OCI-LY7 (cell line): ENCODE data around the gene ERCC6. TPM values are rescaled to one million over a fixed set of nuclear protein-coding genes. Genes with fewer than 3 reads are reported as not detected.

Experiments
- BruUV-seq: library from RNA; stranded (reverse); fragments of 400-500 nt; replicated peaks from 2 replicates; lab custom pipeline; 2021; lab: Mats Ljungman, UMichigan
- CTCF ChIA-PET: fragments of 300-600 bp; sonication (Branson Sonifier 250); formaldehyde crosslinking; loops from one replicate; lab custom pipeline; 2022; ENCODE audit warnings: antibody characterized with exemption; ENCODE audit not compliant: unreplicated experiment; lab: Charles Lee
- POLR2A ChIA-PET: fragments of 300-600 bp; sonication (Branson Sonifier 250); formaldehyde crosslinking; loops from one replicate; lab custom pipeline; 2022; ENCODE audit warnings: antibody characterized with exemption; lab: Charles Lee
- DNase-seq: peaks from one replicate; pipeline ENCODE4 v3.0.0-alpha.2; 2015; ENCODE audit warnings: low spot score
- H2AFZ ChIP-seq: fragments of 200-600 bp; sonication (generic), shearing (Covaris generic); 2 replicates; pipeline ENCODE4 v1.6.1; 2014; ENCODE audit warnings: mild to moderate bottlenecking, antibody characterized with exemption, low read length, moderate library complexity
- H3K27ac ChIP-seq: fragments of 200-600 bp; sonication (generic); 2 replicates; pipeline ENCODE4 v1.5.1; 2014; ENCODE audit warnings: mixed run types, low read depth, mild to moderate bottlenecking, moderate library complexity, low read length, inconsistent platforms; ENCODE audit not compliant: poor library complexity, severe bottlenecking
- H3K36me3 ChIP-seq: fragments of 200-600 bp; sonication (generic); 2 replicates; pipeline ENCODE4 v1.6.1; 2014; ENCODE audit warnings: mild to moderate bottlenecking, antibody characterized with exemption, low read length, moderate library complexity, mixed read lengths; ENCODE audit not compliant: insufficient read depth
- H3K4me1 ChIP-seq: fragments of 200-600 bp; sonication (generic); 2 replicates; pipeline ENCODE4 v1.5.1; 2014; ENCODE audit warnings: mild to moderate bottlenecking, low read length; ENCODE audit not compliant: insufficient read depth, poor library complexity, severe bottlenecking
- H3K4me2 ChIP-seq: fragments of 200-600 bp; sonication (generic); 2 replicates; pipeline ENCODE4 v1.6.1; 2014; ENCODE audit warnings: mild to moderate bottlenecking, low read length
- H3K4me3 ChIP-seq: fragments of 200-600 bp; sonication (generic); 2 replicates; pipeline ENCODE4 v1.5.1; 2014; ENCODE audit warnings: mild to moderate bottlenecking, low read depth, low read length; ENCODE audit not compliant: poor library complexity, severe bottlenecking
- H3K79me2 ChIP-seq: fragments of 200-600 bp; sonication (generic); 2 replicates; pipeline ENCODE4 v1.6.1; 2016; ENCODE audit warnings: low read depth, mild to moderate bottlenecking, low read length, moderate library complexity, mixed read lengths; ENCODE audit not compliant: insufficient read depth
- H3K9me2 ChIP-seq: fragments of 200-600 bp; sonication (generic); 2 replicates; pipeline ENCODE4 v1.6.1; 2016; ENCODE audit warnings: mild to moderate bottlenecking, low read length, mixed read lengths; ENCODE audit not compliant: insufficient read depth
- H3K9me3 ChIP-seq: fragments of 200-600 bp; sonication (generic); 2 replicates; pipeline ENCODE4 v1.6.1; 2014; ENCODE audit warnings: mild to moderate bottlenecking, mixed run types, low read length, mixed read lengths
- H4K20me1 ChIP-seq: fragments of 200-600 bp; sonication (generic); 2 replicates; pipeline ENCODE4 v1.6.1; 2014; ENCODE audit warnings: mild to moderate bottlenecking, antibody characterized with exemption, low read length, moderate library complexity, mixed read lengths; ENCODE audit not compliant: insufficient read depth
- CTCF ChIP-seq: fragments of 200-600 bp; sonication (generic); conservative IDR thresholded peaks from 2 replicates; pipeline ENCODE4 v1.5.1; 2014; ENCODE audit warnings: mild to moderate bottlenecking, antibody characterized with exemption, low read length, moderate library complexity, mixed read lengths
- EZH2phosphoT487 ChIP-seq: fragments of 200-600 bp; sonication (generic); IDR thresholded peaks from 2 replicates; pipeline ENCODE4 v1.6.1; 2018; ENCODE audit warnings: low read depth, borderline replicate concordance, mild to moderate bottlenecking, mixed run types, antibody characterized with exemption, low read length, moderate library complexity, mixed read lengths
- intact Hi-C: fragments of 100-400 bp; cut with micrococcal nuclease; formaldehyde crosslinking; loops from one replicate; pipeline ENCODE4 v1.10.0; 2022; ENCODE audit not compliant: unreplicated experiment
- total RNA-seq, 2 experiments: library from RNA; depleted of rRNA in 1 of 2; stranded (reverse); fragments of >200 nt in 1 of 2; shearing (Covaris generic) in 1 of 2; gene quantifications; 2 replicates each; pipeline ENCODE4 v1.2.3, GENCODE V29; 2014 to 2022

ERCC6 gene
- total RNA-seq, 2 experiments from 2014 or later, result 7.8 to 25.7 TPM

- peaks cover 3% of the 10 kb centered on the region for H3K4me1 ChIP-seq
- no peaks in the 10 kb centered on the region for H3K9me2 ChIP-seq
- no TSS peak for BruUV-seq
- intact Hi-C loops, result no loop called here
- H2AFZ ChIP-seq, result no peak overlapping the region
- no peak for TF ChIP-seq EZH2phosphoT487
- no peak for TF ChIP-seq CTCF
- peaks cover 72% of the 10 kb centered on the region for H3K36me3 ChIP-seq
- no peak overlapping the region for H3K4me3 ChIP-seq
- ChIA-PET CTCF (no interaction called here), POLR2A (interaction anchor here (0.6 kb wide), 1 partner anchor 10 kb away, joined by 3 read pairs; the partner anchor contains the start of gene ERCC6)
- DNase-seq, result no peak
- no peak overlapping the region for H3K27ac ChIP-seq
- H3K9me3 ChIP-seq, result no peaks in the 10 kb centered on the region
- no peaks in the 10 kb centered on the region for H4K20me1 ChIP-seq
- H3K4me2 ChIP-seq, result no peak overlapping the region
- H3K79me2 ChIP-seq, result no peaks in the 10 kb centered on the region
Observed at GRCh38 chr10:49528977-49529506, 9.9 kb downstream of the ERCC6 start.

- BruUV-seq, result no TSS peak
- no peaks in the 10 kb centered on the region for H3K79me2 ChIP-seq
- no peak overlapping the region for H3K4me3 ChIP-seq
- H3K9me3 ChIP-seq, result no peaks in the 10 kb centered on the region
- ChIA-PET CTCF (no interaction called here), POLR2A (no interaction called here)
- no peak for DNase-seq
- no peaks in the 10 kb centered on the region for H3K4me1 ChIP-seq
- no peaks in the 10 kb centered on the region for H3K9me2 ChIP-seq
- no peaks in the 10 kb centered on the region for H4K20me1 ChIP-seq
- no peak overlapping the region for H3K27ac ChIP-seq
- H2AFZ ChIP-seq, result no peak overlapping the region
- TF ChIP-seq EZH2phosphoT487, result no peak
- no peak for TF ChIP-seq CTCF
- H3K36me3 ChIP-seq, result peaks cover 76% of the 10 kb centered on the region
- intact Hi-C loops, result no loop called here
- no peak overlapping the region for H3K4me2 ChIP-seq
Observed at GRCh38 chr10:49527850-49528249, 11.1 kb downstream of the ERCC6 start.

GRCh38 chr10:49527061-49527460 lies 11.9 kb downstream of the ERCC6 start:
- H3K9me2 ChIP-seq, result no peaks in the 10 kb centered on the region
- no peak for DNase-seq
- H3K4me2 ChIP-seq, result no peak overlapping the region
- no TSS peak for BruUV-seq
- CTCF ChIA-PET, result no interaction called here
- no peak overlapping the region for H3K4me3 ChIP-seq
- H3K79me2 ChIP-seq, result no peaks in the 10 kb centered on the region
- TF ChIP-seq EZH2phosphoT487 (no peak), CTCF (no peak)
- no peak overlapping the region for H2AFZ ChIP-seq
- intact Hi-C loops, result no loop called here
- POLR2A ChIA-PET, result interaction anchor here (0.8 to 1.8 kb wide), 2 partner anchors 9 to 15 kb away, joined by 4 to 5 read pairs; no protein-coding TSS in a partner anchor
- no peak overlapping the region for H3K27ac ChIP-seq
- no peaks in the 10 kb centered on the region for H3K9me3 ChIP-seq
- H3K36me3 ChIP-seq, result peaks cover 74% of the 10 kb centered on the region
- H3K4me1 ChIP-seq, result no peaks in the 10 kb centered on the region
- no peaks in the 10 kb centered on the region for H4K20me1 ChIP-seq
